Measurements from ENCODE around the gene PEG3. TPM values are rescaled to one million over a fixed set of nuclear protein-coding genes. Genes with fewer than 3 reads are reported as not detected.
"Not testable (repeated sequence)": the region's sequence is repeated elsewhere in the genome, so short reads cannot be mapped to it uniquely, and the experiment has no call there.

PEG3 gene
- total and polyA plus RNA-seq, 2 of the 13 experiments (the other 11 are each of a cell fraction or from before 2014, with no cell fraction given), result 217 to 394 TPM

GRCh38 chr19:56860409-56860808 lies 19.9 kb upstream of the PEG3 start:
- H3K79me2 ChIP-seq (ENCODE audit: insufficient read depth, low read length); ATAC-seq; H3K4me3 ChIP-seq (replicated peaks in 1 of 3; ENCODE audit: insufficient read depth in 1 of 3, low read depth in 2 of 3, low read length in 3 of 3); H3K27ac ChIP-seq (ENCODE audit: extremely low read length, insufficient read depth, low read length); in situ Hi-C loops (cut with HindIII; ENCODE audit: extremely low pct_ligation_motif_present, low pct_unique_long_range_greater_than_20kb); H3K36me3 ChIP-seq (replicated peaks in 1 of 2; ENCODE audit: control insufficient read depth in 1 of 2, insufficient read depth in 2 of 2, low read length in 2 of 2); DNase-seq (ENCODE audit: low spot score); FAIRE-seq; CTCF ChIA-PET (ENCODE audit: low intra/inter-chr PET ratio, low total read pairs); H3K9me3 ChIP-seq (ENCODE audit: low read length); H4K20me1 ChIP-seq (ENCODE audit: insufficient read depth, low read length); intact Hi-C loops (cut with micrococcal nuclease; ENCODE audit: unreplicated experiment); H3K4me2 ChIP-seq (ENCODE audit: low read depth, low read length); H3K27me3 ChIP-seq (ENCODE audit: control insufficient read depth in 1 of 2, insufficient read depth in 2 of 2, low read length in 2 of 2); H2AFZ ChIP-seq (ENCODE audit: low read length); BruUV-seq (replicated peaks); H3K9ac ChIP-seq (ENCODE audit: insufficient read depth, low read depth, low read length): not testable (repeated sequence)
- H3K4me1 ChIP-seq (ENCODE audit: insufficient read depth, low read length), result peaks cover 25% of the 10 kb centered on the region
- TF ChIP-seq KDM1A (CRISPR knock-in tag; IDR thresholded peaks at IDR 0.05) (peak; percentile 58; the same call in 1 of the 2 replicates), HOMEZ (CRISPR knock-in tag; IDR thresholded peaks at IDR 0.05; ENCODE audit: low read depth) (peak; percentile 34; the same call in 1 of the 2 replicates), ZMYM2 (CRISPR knock-in tag; IDR thresholded peaks at IDR 0.05) (0 out of 2 replicates have a peak, but pooled peaks have one; percentile 27), ZNF362 (CRISPR knock-in tag; IDR thresholded peaks at IDR 0.05; ENCODE audit: borderline replicate concordance) (peak; percentile 83), ARID5B (CRISPR knock-in tag; IDR thresholded peaks at IDR 0.05) (peak; percentile 29; the same call in 1 of the 2 replicates), KAT8 (CRISPR knock-in tag; IDR thresholded peaks at IDR 0.05) (peak; percentile 17; the same call in 1 of the 2 replicates), ZNF770 (CRISPR knock-in tag; IDR thresholded peaks at IDR 0.05) (peak; percentile 93), ZGPAT (CRISPR knock-in tag; IDR thresholded peaks at IDR 0.05) (peak; percentile 30; the same call in 1 of the 2 replicates), FOSL2 (CRISPR knock-in tag; IDR thresholded peaks at IDR 0.05) (0 out of 2 replicates have a peak, but pooled peaks have one; percentile 19), CEBPG (CRISPR knock-in tag; IDR thresholded peaks at IDR 0.05) (peak; percentile 59), ZMYM3 (CRISPR knock-in tag; IDR thresholded peaks at IDR 0.05) (peak; percentile 55; the same call in 1 of the 2 replicates)
- WGBS (ENCODE audit: low lambda C conversion rate), result 59% methylated on average over 10 of the region's 10 CpGs
- POLR2A ChIA-PET, result interaction anchor here (0.5 to 1.7 kb wide), 2 partner anchors 20 to 25 kb away, joined by 4 read pairs; no protein-coding TSS in a partner anchor

Data from HepG2 (cell line).